H9 (cell line): ENCODE results near the gene CCDC74B. TPM values are rescaled to one million over a fixed set of nuclear protein-coding genes. Genes with fewer than 3 reads are reported as not detected.
"Not testable (repeated sequence)": the region's sequence is repeated elsewhere in the genome, so short reads cannot be mapped to it uniquely, and the experiment has no call there.

Experiments used
- DNase-seq: peaks from one replicate; pipeline ENCODE4 v3.0.0-alpha.2; 2017
- H2AFZ ChIP-seq: one replicate; pipeline ENCODE4 v1.6.1; 2013; ENCODE audit warnings: mild to moderate bottlenecking, low read length, control low read depth, moderate library complexity
- H2AK5ac ChIP-seq: 2 replicates; pipeline ENCODE4 v1.6.1; 2013; ENCODE audit warnings: low read length, control low read depth, mixed read lengths; ENCODE audit not compliant: insufficient read length
- H2BK120ac ChIP-seq: one replicate; pipeline ENCODE4 v1.6.1; 2013; ENCODE audit warnings: low read depth, mild to moderate bottlenecking, low read length, control low read depth, inconsistent platforms; ENCODE audit not compliant: poor library complexity, severe bottlenecking
- H2BK12ac ChIP-seq: 2 replicates; pipeline ENCODE4 v1.6.1; 2013; ENCODE audit warnings: low read length, control low read depth, mixed read lengths, low read depth; ENCODE audit not compliant: insufficient read length
- H2BK15ac ChIP-seq: 2 replicates; pipeline ENCODE4 v1.6.1; 2013; ENCODE audit warnings: low read depth, low read length, control low read depth
- H2BK20ac ChIP-seq: one replicate; pipeline ENCODE4 v1.6.1; 2013; ENCODE audit warnings: low read depth, mild to moderate bottlenecking, low read length, control low read depth, inconsistent platforms; ENCODE audit not compliant: poor library complexity, severe bottlenecking
- H2BK5ac ChIP-seq: 2 replicates; pipeline ENCODE4 v1.6.1; 2013; ENCODE audit warnings: low read length, control low read depth, mixed read lengths; ENCODE audit not compliant: insufficient read length
- H3K14ac ChIP-seq: 2 replicates; pipeline ENCODE4 v1.6.1; 2013; ENCODE audit warnings: low read length, control low read depth; ENCODE audit not compliant: insufficient read depth
- H3K18ac ChIP-seq: 2 replicates; pipeline ENCODE4 v1.6.1; 2013; ENCODE audit warnings: low read depth, mild to moderate bottlenecking, mixed read lengths, low read length, control low read depth; ENCODE audit not compliant: insufficient read length
- H3K23ac ChIP-seq: 2 replicates; pipeline ENCODE4 v1.6.1; 2013; ENCODE audit warnings: low read length, control low read depth, mixed read lengths, low read depth; ENCODE audit not compliant: insufficient read length
- H3K23me2 ChIP-seq: 2 replicates; pipeline ENCODE4 v1.6.1; 2013; ENCODE audit warnings: low read depth, mild to moderate bottlenecking, mixed read lengths, low read length, control low read depth; ENCODE audit not compliant: insufficient read length, poor library complexity, severe bottlenecking
- H3K27ac ChIP-seq: 2 replicates; pipeline ENCODE4 v1.5.1; 2013; ENCODE audit warnings: low read length, control low read depth, mixed read lengths, low read depth; ENCODE audit not compliant: insufficient read length
- H3K27me3 ChIP-seq: 2 replicates; pipeline ENCODE4 v1.6.1; 2013; ENCODE audit warnings: low read length, control low read depth, inconsistent platforms; ENCODE audit not compliant: insufficient read depth
- H3K4ac ChIP-seq: 2 replicates; pipeline ENCODE4 v1.6.1; 2013; ENCODE audit warnings: low read depth, mild to moderate bottlenecking, control low read depth, inconsistent platforms, low read length, moderate library complexity
- H3K4me1 ChIP-seq: 2 replicates; pipeline ENCODE4 v1.6.1; 2013; ENCODE audit warnings: low read length, control low read depth, inconsistent platforms; ENCODE audit not compliant: insufficient read depth
- H3K4me2 ChIP-seq: 2 replicates; pipeline ENCODE4 v1.6.1; 2013; ENCODE audit warnings: low read length, control low read depth, mixed read lengths; ENCODE audit not compliant: insufficient read length, insufficient read depth
- H3K56ac ChIP-seq: 2 replicates; pipeline ENCODE4 v1.6.1; 2013; ENCODE audit warnings: low read depth, mild to moderate bottlenecking, mixed read lengths, low read length, control low read depth; ENCODE audit not compliant: insufficient read length
- H3K79me1 ChIP-seq: 2 replicates; pipeline ENCODE4 v1.6.1; 2013; ENCODE audit warnings: low read depth, mild to moderate bottlenecking, moderate library complexity, low read length, control low read depth, inconsistent platforms; ENCODE audit not compliant: insufficient read depth, poor library complexity, severe bottlenecking
- H3K79me2 ChIP-seq: 2 replicates; pipeline ENCODE4 v1.6.1; 2013; ENCODE audit warnings: low read length, control low read depth, inconsistent platforms; ENCODE audit not compliant: insufficient read depth
- H3K9ac ChIP-seq: 2 replicates; pipeline ENCODE4 v1.6.1; 2013; ENCODE audit warnings: low read length, control low read depth, mixed read lengths; ENCODE audit not compliant: insufficient read length; ENCODE audit errors: extremely low read depth
- H3K9me3 ChIP-seq: one replicate; pipeline ENCODE4 v1.6.1; 2013; ENCODE audit warnings: low read depth, low read length, inconsistent platforms; ENCODE audit not compliant: control insufficient read depth
- H3T11ph ChIP-seq: one replicate; pipeline ENCODE4 v1.6.1; 2013; ENCODE audit warnings: mild to moderate bottlenecking, low read length, control low read depth, inconsistent platforms
- H4K20me1 ChIP-seq: one replicate; pipeline ENCODE4 v1.6.1; 2013; ENCODE audit not compliant: control insufficient read depth, insufficient read length, insufficient read depth
- H4K5ac ChIP-seq: 2 replicates; pipeline ENCODE4 v1.6.1; 2013; ENCODE audit warnings: low read depth, mild to moderate bottlenecking, mixed read lengths, low read length, control low read depth; ENCODE audit not compliant: insufficient read length
- H4K8ac ChIP-seq: replicated peaks from 2 replicates; pipeline ENCODE4 v1.6.1; 2013; ENCODE audit warnings: low read length, control low read depth, mixed read lengths, low read depth; ENCODE audit not compliant: insufficient read length
- H4K91ac ChIP-seq: 2 replicates; pipeline ENCODE4 v1.6.1; 2013; ENCODE audit warnings: low read depth, mild to moderate bottlenecking, moderate library complexity, mixed read lengths, low read length, control low read depth; ENCODE audit not compliant: insufficient read length
- H3K27ac Mint-ChIP-seq, 3 experiments: 2 replicates in 2 of 3; 3 replicates in 1 of 3; pipeline ENCODE4 v1.8.0; 2020 to 2021; ENCODE audit warnings: mixed read lengths in 3 of 3, mild to moderate bottlenecking in 1 of 3, moderate library complexity in 1 of 3
- H3K27me3 Mint-ChIP-seq: 2 replicates; pipeline ENCODE4 v1.8.0; 2021; ENCODE audit warnings: low read depth, mild to moderate bottlenecking, moderate library complexity, mixed read lengths
- H3K36me3 Mint-ChIP-seq, 3 experiments: 2 replicates in 2 of 3; 3 replicates in 1 of 3; pipeline ENCODE4 v1.8.0; 2020 to 2021; ENCODE audit warnings: low read depth in 3 of 3, mixed read lengths in 3 of 3; ENCODE audit not compliant: insufficient read depth in 1 of 3
- H3K4me1 Mint-ChIP-seq, 2 experiments: 2 replicates each; pipeline ENCODE4 v1.8.0; 2020; ENCODE audit warnings: mixed read lengths in 2 of 2
- H3K4me3 Mint-ChIP-seq, 2 experiments: 2 replicates in 1 of 2; 3 replicates in 1 of 2; pipeline ENCODE4 v1.8.0; 2020 to 2021; ENCODE audit warnings: mild to moderate bottlenecking in 2 of 2, mixed read lengths in 2 of 2, moderate library complexity in 1 of 2
- H3K9me3 Mint-ChIP-seq, 2 experiments: 2 replicates in 1 of 2; 3 replicates in 1 of 2; pipeline ENCODE4 v1.8.0; 2020; ENCODE audit warnings: mild to moderate bottlenecking in 2 of 2, mixed read lengths in 2 of 2, moderate library complexity in 1 of 2
- CTCF ChIP-seq: fragments of 200-600 bp; sonication (generic); conservative IDR thresholded peaks from 3 replicates; pipeline ENCODE4 v1.8.0; 2021; ENCODE audit warnings: antibody characterized with exemption, mild to moderate bottlenecking
- WGBS: extraction: QIAGEN DNeasy Blood & Tissue Kit; methylation state at CpG from one replicate; pipeline ENCODE4 v1.1.7; 2013; ENCODE audit warnings: missing lambda C conversion rate, low lambda C conversion rate, mixed read lengths; ENCODE audit not compliant: insufficient read length; ENCODE audit errors: extremely low coverage; 5-methylcytosine and 5-hydroxymethylcytosine counted together
- total RNA-seq: library from RNA; stranded (reverse); gene quantifications from 2 replicates; pipeline ENCODE4 v1.2.1, GENCODE V29; 2021

The CCDC74B gene
- total RNA-seq, 1 experiment from 2014 or later: 6.7 TPM

- no peaks in the 10 kb centered on the region for H3K27me3 Mint-ChIP-seq
- H2AFZ ChIP-seq: no peak within 1 kb of the TSS
- H3K4me3 Mint-ChIP-seq: peak within 1 kb of the TSS; percentile 97 to 99
- no peak within 1 kb of the TSS for H2BK20ac ChIP-seq
- no peaks in the 10 kb centered on the region for H3K9me3 Mint-ChIP-seq
- H3K4me1 Mint-ChIP-seq: peaks cover 4 to 13% of the 10 kb centered on the region in 2 experiments; a peak in 3 of 4 replicates
- peak within 1 kb of the TSS; percentile 86 for H3K18ac ChIP-seq
- H3K79me2 ChIP-seq: peaks cover 28% of the 10 kb centered on the region; the same call in 1 of the 2 replicates
- no peaks in the 10 kb centered on the region for H3K79me1 ChIP-seq
- WGBS: no CpG with 5 or more reads among the region's 55 CpGs
- H2BK15ac ChIP-seq: no peak within 1 kb of the TSS
- H3K9ac ChIP-seq: peak within 1 kb of the TSS; percentile 97
- H4K8ac ChIP-seq: no peak within 1 kb of the TSS
- H3K23ac ChIP-seq: no peak within 1 kb of the TSS
- peak; percentile 94 for DNase-seq
- peak within 1 kb of the TSS; percentile 70 for H3K4me2 ChIP-seq
- no peaks in the 10 kb centered on the region for H3K23me2 ChIP-seq
- 0 out of 2 replicates have a peak within 1 kb of the TSS, but pooled peaks have one; percentile 42 for H3K4ac ChIP-seq
- no peak within 1 kb of the TSS for H2BK120ac ChIP-seq
- no peak within 1 kb of the TSS for H2AK5ac ChIP-seq
- no peak for TF ChIP-seq CTCF
- H3T11ph ChIP-seq: no peak within 1 kb of the TSS
- H4K20me1 ChIP-seq: no peaks in the 10 kb centered on the region
- H3K27ac Mint-ChIP-seq: peak within 1 kb of the TSS; percentile 96 to 98 (median 98)
- no peak within 1 kb of the TSS for H4K5ac ChIP-seq
- no peak within 1 kb of the TSS for H3K27ac ChIP-seq
- H3K27me3 ChIP-seq: no peaks in the 10 kb centered on the region
- H2BK12ac ChIP-seq: no peak within 1 kb of the TSS
- no peaks in the 10 kb centered on the region for H3K4me1 ChIP-seq
- H4K91ac ChIP-seq: peak within 1 kb of the TSS; percentile 49
- peaks cover 6 to 22% (median 10%) of the 10 kb centered on the region in 3 experiments; a peak in 6 of 7 replicates for H3K36me3 Mint-ChIP-seq
- no peak within 1 kb of the TSS for H2BK5ac ChIP-seq
- no peak within 1 kb of the TSS for H3K56ac ChIP-seq
- no peaks in the 10 kb centered on the region for H3K9me3 ChIP-seq
- peak within 1 kb of the TSS; percentile 90 for H3K14ac ChIP-seq
Measured at GRCh38 chr2:130181325-130181879, 36.5 kb upstream of the CCDC74B start, which contains the start of gene SMPD4. TSS of gene SMPD4 (minus strand) at chr2:130181602. CDS start at chr2:130176592, 5,010 bp downstream.

GRCh38 chr2:130180404-130181324, 35.8 kb upstream of the CCDC74B start:
- not testable (repeated sequence) for H3K27me3 Mint-ChIP-seq, H3K56ac ChIP-seq, H3K9me3 ChIP-seq, H3K27ac ChIP-seq, H4K8ac ChIP-seq, H2BK120ac ChIP-seq, H3K23me2 ChIP-seq, H2AK5ac ChIP-seq, H2BK12ac ChIP-seq, H2BK15ac ChIP-seq, H3K27me3 ChIP-seq, H2BK20ac ChIP-seq, H3K79me1 ChIP-seq, H2AFZ ChIP-seq, H2BK5ac ChIP-seq, H4K5ac ChIP-seq, DNase-seq, H3K23ac ChIP-seq, H3K9me3 Mint-ChIP-seq, H3K4me1 ChIP-seq, H3T11ph ChIP-seq, H4K20me1 ChIP-seq
- WGBS: no CpG with 5 or more reads among the region's 38 CpGs
- H3K79me2 ChIP-seq: peaks cover 28% of the 10 kb centered on the region; the same call in 1 of the 2 replicates
- H3K9ac ChIP-seq: peak overlapping the region; percentile 97
- H3K14ac ChIP-seq: peak overlapping the region; percentile 90
- H4K91ac ChIP-seq: peak overlapping the region; percentile 49
- 0 out of 2 replicates have a peak overlapping the region, but pooled peaks have one; percentile 42 for H3K4ac ChIP-seq
- H3K4me3 Mint-ChIP-seq: peak overlapping the region; percentile 97 to 99
- peak overlapping the region; percentile 96 to 98 (median 98) for H3K27ac Mint-ChIP-seq
- H3K4me1 Mint-ChIP-seq: peaks cover 4 to 13% of the 10 kb centered on the region in 2 experiments; a peak in 3 of 4 replicates
- peaks cover 8 to 21% (median 15%) of the 10 kb centered on the region in 3 experiments; a peak in 6 of 7 replicates for H3K36me3 Mint-ChIP-seq
- peak overlapping the region; percentile 70 for H3K4me2 ChIP-seq
- H3K18ac ChIP-seq: peak overlapping the region; percentile 55
